Panc1 (cell line): Measurements from ENCODE around the gene SRC.

Experiments used
- CTCF ChIP-seq: fragments of 450-650 bp; IDR thresholded peaks from 2 replicates; pipeline ENCODE4 v1.5.1; 2017; ENCODE audit warnings: mild to moderate bottlenecking
- POLR2AphosphoS5 ChIP-seq: IDR thresholded peaks from 2 replicates; pipeline ENCODE4 v1.6.1; 2012; ENCODE audit warnings: mild to moderate bottlenecking, low read depth, low read length, moderate library complexity
- REST ChIP-seq, 2 experiments: IDR thresholded peaks; 2 replicates each; pipeline ENCODE4 v1.6.1; 2011 to 2012; ENCODE audit warnings: low read depth in 2 of 2, control low read depth in 1 of 2, low read length in 1 of 2, mild to moderate bottlenecking in 1 of 2, moderate library complexity in 1 of 2; ENCODE audit not compliant: insufficient read depth in 1 of 2
- SIN3A ChIP-seq: IDR thresholded peaks from 2 replicates; pipeline ENCODE4 v1.6.1; 2012; ENCODE audit warnings: low read depth, mild to moderate bottlenecking, low read length, moderate library complexity, borderline replicate concordance; ENCODE audit not compliant: insufficient read depth

- no peak for TF ChIP-seq CTCF
- TF ChIP-seq REST (IDR thresholded peaks at IDR 0.05; ENCODE audit: insufficient read depth in 1 of 2, low read depth in 2 of 2, low read length in 1 of 2) = no peak
- TF ChIP-seq POLR2AphosphoS5 = no peak
- TF ChIP-seq SIN3A = no peak
Observed at GRCh38 chr20:37301120-37301519, 44.8 kb upstream of the SRC start.
